Mononuclear cell (primary cell): ENCODE data around the gene PROSER3. TPM values are rescaled to one million over a fixed set of nuclear protein-coding genes. Genes with fewer than 3 reads are reported as not detected.

Experiments used
- H3K27me3 ChIP-seq: 2 replicates; pipeline ENCODE4 v1.6.0; 2011; ENCODE audit warnings: low read length, control low read depth; ENCODE audit not compliant: insufficient read depth
- H3K4me1 ChIP-seq: 2 replicates; pipeline ENCODE4 v1.5.1; 2011; ENCODE audit warnings: mild to moderate bottlenecking, low read length, control low read depth; ENCODE audit not compliant: insufficient read depth
- H3K4me3 ChIP-seq: 2 replicates; pipeline ENCODE4 v1.5.1; 2011; ENCODE audit warnings: mild to moderate bottlenecking, low read length, moderate library complexity
- H3K9me3 ChIP-seq: 2 replicates; pipeline ENCODE4 v1.5.1; 2011; ENCODE audit warnings: low read depth, mild to moderate bottlenecking, control low read depth, low read length
- total RNA-seq: library from RNA; depleted of rRNA; stranded (reverse); fragments of >200 nt; gene quantifications from one replicate; pipeline ENCODE4 v1.2.3, GENCODE V29; 2012

PROSER3 gene
- total RNA-seq, 1 donor: 5.1 TPM

- H3K9me3 ChIP-seq: no peaks in the 10 kb centered on the region
- peak overlapping the region; percentile 70 for H3K4me3 ChIP-seq
- H3K4me1 ChIP-seq: peaks cover 60% of the 10 kb centered on the region
- H3K27me3 ChIP-seq: no peaks in the 10 kb centered on the region
Measured at GRCh38 chr19:35740423-35741202, 17.4 kb upstream of the PROSER3 start.

GRCh38 chr19:35741203-35741515, 16.8 kb upstream of the PROSER3 start:
- H3K4me1 ChIP-seq: peaks cover 65% of the 10 kb centered on the region
- H3K9me3 ChIP-seq: no peaks in the 10 kb centered on the region
- no peaks in the 10 kb centered on the region for H3K27me3 ChIP-seq
- H3K4me3 ChIP-seq: peak overlapping the region; percentile 70

DNA sequence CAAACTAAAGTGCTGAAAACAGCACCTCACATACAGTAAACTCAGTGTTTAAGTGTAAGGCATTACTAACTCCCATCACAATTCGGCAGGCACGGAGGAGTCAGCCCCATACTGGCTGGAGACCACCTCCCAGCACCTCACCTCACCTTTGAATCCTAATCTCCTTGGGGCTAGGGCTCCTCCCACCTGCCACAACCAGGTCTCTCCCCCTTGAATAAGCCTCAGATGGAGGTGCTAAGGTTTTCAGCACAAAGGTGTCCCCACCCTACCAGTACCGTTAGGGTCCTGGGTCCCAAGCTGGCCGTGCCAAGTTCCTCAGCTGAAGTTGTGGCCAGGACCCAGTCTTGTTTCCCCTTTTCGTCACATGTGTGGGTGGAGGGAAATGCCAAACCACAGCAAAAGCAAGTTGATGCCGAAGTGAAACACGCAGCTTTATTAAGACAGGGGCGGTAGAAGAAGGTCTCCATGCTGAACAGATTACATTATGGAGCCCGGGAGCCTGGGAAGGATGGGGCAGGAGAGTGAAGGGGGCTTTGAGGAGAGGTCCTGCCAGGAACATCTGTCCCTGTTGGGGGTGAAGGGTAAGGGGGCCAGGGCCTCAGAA, 15.8 kb upstream of the PROSER3 start, which contains the start of gene IGFLR1:
TSS of gene IGFLR1 (minus strand) at position 332 of the 604 bp plus-strand sequence. CDS start 1,272 bp downstream, outside the sequence.
- H3K4me3 ChIP-seq: peak within 1 kb of the TSS; percentile 70
- no peaks in the 10 kb centered on the region for H3K27me3 ChIP-seq
- no peaks in the 10 kb centered on the region for H3K9me3 ChIP-seq
- peaks cover 67% of the 10 kb centered on the region for H3K4me1 ChIP-seq

DNA sequence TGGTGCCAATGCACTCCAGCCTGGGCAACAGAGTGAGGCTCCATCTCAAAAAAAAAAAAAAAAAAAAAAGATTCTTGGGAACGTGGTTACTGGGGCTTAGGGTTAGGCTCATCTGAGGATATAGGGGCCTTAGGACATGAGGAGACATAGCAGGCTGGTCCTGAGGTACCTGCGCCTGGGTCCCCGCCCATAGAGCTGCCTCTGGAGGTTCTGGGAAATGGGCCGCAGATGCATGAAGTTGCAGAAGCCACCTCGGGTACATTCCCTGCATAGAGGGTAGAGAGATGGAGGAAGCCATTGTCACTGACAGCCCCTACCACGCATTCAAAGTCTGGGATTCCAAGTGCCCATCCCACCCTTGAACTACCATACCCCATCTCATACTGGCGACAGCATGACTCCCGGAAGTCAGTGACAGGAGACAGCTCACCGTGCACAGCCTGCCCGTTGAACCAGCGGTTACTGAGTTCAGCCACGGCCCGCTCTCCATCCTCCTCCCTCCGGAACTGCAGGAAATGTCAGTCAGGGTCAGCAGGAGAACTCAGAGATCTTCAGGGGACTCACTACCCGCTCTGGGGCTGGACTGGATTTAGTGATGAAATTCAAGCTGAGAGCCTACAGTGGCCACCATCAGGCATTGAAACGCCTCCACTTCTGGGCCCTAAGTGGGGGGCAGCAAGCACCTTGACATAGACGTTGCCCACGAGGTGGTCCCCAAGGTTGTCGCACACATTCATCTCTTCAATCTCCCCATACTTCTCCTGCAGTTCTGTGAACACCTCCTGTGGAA, 14.1 kb upstream of the PROSER3 start:
- Histone ChIP-seq H3K9me3 (no peaks in the 10 kb centered on the region), H3K27me3 (no peaks in the 10 kb centered on the region), H3K4me3 (peak overlapping the region; percentile 86), H3K4me1 (peaks cover 70% of the 10 kb centered on the region)

- peak overlapping the region; percentile 86 for H3K4me3 ChIP-seq
- no peaks in the 10 kb centered on the region for H3K27me3 ChIP-seq
- H3K4me1 ChIP-seq: peaks cover 73% of the 10 kb centered on the region
- H3K9me3 ChIP-seq: no peaks in the 10 kb centered on the region
Measured at GRCh38 chr19:35744430-35745327, 13.3 kb upstream of the PROSER3 start.

DNA sequence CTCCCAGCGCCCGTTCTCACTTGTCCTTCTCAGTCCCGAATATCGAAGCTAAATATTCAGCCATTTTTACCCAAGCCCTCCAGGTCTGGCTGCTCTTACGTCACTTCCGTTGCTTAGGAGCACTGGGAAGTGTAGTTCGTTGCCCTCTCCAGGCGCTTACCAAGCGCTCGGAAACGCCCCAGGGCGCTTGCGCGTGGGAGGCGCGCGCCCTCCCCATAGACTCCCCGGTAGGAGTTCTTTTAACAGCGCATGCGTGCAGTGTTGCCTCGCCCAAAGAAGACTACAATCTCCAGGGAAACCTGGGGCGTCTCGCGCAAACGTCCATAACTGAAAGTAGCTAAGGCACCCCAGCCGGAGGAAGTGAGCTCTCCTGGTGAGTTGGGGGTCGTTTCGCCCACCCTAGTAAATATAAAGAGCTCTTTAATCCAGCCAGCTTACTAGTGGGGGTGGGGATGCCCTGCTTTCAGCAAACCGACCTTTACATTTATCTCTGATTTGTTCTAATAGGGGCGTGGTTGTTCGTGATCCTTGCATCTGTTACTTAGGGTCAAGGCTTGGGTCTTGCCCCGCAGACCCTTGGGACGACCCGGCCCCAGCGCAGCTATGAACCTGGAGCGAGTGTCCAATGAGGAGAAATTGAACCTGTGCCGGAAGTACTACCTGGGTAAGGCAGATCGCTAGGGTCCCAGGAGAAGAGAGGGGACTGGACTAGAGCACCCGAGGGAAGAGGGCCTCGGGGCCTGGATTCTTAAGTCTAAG, 12.5 kb upstream of the PROSER3 start, which contains the start of the genes PSENEN and U2AF1L4:
TSS of gene PSENEN (plus strand) at position 324 of the 759 bp plus-strand sequence. CDS start at position 604, 280 bp downstream.
TSS of gene U2AF1L4 (minus strand) at position 91 of the 759 bp plus-strand sequence. CDS start at position 64, 27 bp downstream.
- Histone ChIP-seq H3K4me1 (peaks cover 66% of the 10 kb centered on the region), H3K27me3 (no peaks in the 10 kb centered on the region), H3K9me3 (no peaks in the 10 kb centered on the region), H3K4me3 (peak within 1 kb of the TSS; percentile 86)

DNA sequence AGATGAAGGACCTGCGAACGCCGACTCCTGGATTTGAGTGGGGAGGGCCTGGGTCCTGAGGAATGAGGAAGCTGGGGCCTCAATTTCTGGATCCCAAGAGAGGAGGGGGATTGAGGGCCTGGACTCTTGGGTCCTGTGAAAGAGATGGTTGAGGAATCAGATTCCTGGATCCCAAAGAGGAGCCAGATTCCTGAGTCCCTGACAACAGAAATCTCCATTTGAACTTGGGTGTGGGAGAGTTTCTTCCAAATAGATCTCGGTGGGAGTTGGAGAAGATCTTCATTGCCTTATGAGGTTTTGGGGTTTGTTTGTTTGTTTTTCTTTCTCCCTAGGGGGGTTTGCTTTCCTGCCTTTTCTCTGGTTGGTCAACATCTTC, 11.9 kb upstream of the PROSER3 start:
- Histone ChIP-seq H3K4me1 (peaks cover 62% of the 10 kb centered on the region), H3K4me3 (peak overlapping the region; percentile 86), H3K9me3 (no peaks in the 10 kb centered on the region), H3K27me3 (no peaks in the 10 kb centered on the region)

DNA sequence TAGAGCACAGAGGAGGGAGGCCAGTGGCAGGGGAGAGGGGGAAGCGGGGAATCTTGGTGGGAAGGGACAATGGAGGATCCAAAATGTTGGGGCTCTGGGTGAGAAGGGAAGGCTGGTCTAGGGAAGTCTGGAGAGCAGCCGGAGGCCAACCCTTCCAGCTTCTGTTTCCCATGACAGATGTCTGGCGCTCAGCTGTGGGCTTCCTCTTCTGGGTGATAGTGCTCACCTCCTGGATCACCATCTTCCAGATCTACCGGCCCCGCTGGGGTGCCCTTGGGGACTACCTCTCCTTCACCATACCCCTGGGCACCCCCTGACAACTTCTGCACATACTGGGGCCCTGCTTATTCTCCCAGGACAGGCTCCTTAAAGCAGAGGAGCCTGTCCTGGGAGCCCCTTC, 11.4 kb upstream of the PROSER3 start:
- Histone ChIP-seq H3K9me3 (no peaks in the 10 kb centered on the region), H3K4me1 (peaks cover 60% of the 10 kb centered on the region), H3K4me3 (no peak overlapping the region), H3K27me3 (no peaks in the 10 kb centered on the region)

DNA sequence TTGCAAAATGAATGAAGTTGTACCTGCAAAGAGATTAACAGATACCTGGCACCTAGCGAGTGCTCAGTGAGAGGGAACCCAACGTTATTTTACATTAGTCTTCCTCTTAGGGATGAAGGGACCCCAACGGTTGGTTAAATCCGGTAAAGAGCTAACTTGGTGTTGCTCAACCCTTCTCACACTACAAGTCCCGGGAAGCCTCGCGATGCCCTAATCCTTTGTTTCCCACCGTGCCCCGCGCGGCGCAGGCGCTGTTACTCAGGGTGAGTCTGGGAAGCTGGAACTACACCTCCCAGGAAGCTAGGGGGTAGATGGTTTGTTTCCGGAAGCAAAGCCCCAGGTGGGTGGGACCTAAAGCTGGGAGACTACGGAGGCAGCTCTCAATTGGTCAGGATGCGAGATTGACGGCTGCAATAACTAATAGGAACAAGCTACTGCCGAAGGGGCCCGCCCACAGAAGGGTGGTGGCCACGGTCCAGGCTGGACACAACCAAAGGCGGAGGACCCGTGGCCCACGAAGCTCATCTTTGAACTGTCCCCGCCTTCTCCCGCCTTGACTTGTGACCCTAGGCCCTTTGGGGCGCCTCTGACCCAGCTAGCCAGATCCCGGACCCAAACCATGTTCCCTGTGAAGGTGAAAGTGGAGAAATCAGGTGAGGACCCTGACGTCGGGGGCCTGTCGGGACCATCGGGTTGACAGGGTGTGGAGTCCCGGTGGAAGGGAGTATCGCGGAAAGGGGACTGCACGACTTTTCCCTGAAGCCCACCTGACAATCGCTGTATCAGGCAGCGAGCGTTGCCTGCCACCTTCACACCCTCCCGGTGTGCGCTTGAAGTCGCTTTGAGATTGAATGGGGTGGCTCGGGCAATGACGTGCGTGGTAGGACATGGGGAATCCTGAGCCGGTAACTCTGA, 9.6 kb upstream of the PROSER3 start, which contains the start of gene LIN37:
TSS of gene LIN37 (plus strand) at position 471 of the 915 bp plus-strand sequence. CDS start at position 620, 149 bp downstream.
- Histone ChIP-seq H3K4me3 (peak within 1 kb of the TSS; percentile 75), H3K9me3 (no peaks in the 10 kb centered on the region), H3K4me1 (peaks cover 41% of the 10 kb centered on the region), H3K27me3 (no peaks in the 10 kb centered on the region)

- Histone ChIP-seq H3K9me3 (no peaks in the 10 kb centered on the region), H3K4me3 (no peak overlapping the region), H3K4me1 (peaks cover 29% of the 10 kb centered on the region), H3K27me3 (no peaks in the 10 kb centered on the region)
Measured at GRCh38 chr19:35750167-35750566, 7.8 kb upstream of the PROSER3 start.

DNA sequence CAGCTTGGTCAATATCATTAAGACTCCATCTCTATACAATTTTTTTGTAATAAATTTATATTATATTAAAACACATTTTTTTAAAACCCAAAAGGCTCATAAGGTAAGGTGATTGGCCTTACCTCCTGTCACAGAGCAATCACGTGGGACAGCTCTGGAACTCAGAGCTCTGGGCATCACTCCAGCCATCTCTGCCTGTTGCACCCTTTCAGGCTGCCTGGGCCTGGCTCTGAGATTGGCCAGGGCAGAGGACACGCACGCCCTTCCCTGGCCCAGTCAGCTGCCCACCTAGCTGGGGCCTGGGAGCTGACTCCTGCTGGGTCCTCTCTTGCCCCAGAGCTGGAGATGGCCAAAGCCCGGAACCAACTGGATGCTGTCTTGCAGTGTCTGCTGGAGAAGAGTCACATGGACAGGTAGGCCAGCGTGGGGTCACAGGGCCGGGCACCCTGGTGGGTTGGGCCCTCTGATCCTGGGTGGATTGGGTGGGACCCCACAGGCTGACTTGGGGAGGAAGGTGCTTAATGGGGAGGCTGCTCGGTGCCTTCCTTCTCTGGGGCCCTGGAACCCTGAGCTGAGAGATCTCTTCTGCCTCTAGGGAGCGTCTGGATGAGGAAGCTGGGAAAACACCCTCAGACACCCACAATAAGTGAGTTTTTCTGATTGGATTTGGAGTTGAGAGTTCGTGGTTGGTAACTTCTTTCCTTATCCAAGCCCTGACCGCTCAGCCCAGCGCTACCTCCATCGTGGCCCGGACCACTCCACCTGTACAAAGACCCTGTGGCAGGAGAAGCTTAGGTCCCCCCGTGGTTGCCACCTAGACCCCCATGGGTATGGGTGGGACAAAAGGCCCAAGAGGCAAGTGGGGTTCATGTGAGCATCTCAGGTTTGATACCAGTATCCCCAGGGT, 5.9 kb upstream of the PROSER3 start:
- Histone ChIP-seq H3K4me3 (no peak overlapping the region), H3K4me1 (peaks cover 34% of the 10 kb centered on the region), H3K27me3 (peaks cover 9% of the 10 kb centered on the region), H3K9me3 (no peaks in the 10 kb centered on the region)

DNA sequence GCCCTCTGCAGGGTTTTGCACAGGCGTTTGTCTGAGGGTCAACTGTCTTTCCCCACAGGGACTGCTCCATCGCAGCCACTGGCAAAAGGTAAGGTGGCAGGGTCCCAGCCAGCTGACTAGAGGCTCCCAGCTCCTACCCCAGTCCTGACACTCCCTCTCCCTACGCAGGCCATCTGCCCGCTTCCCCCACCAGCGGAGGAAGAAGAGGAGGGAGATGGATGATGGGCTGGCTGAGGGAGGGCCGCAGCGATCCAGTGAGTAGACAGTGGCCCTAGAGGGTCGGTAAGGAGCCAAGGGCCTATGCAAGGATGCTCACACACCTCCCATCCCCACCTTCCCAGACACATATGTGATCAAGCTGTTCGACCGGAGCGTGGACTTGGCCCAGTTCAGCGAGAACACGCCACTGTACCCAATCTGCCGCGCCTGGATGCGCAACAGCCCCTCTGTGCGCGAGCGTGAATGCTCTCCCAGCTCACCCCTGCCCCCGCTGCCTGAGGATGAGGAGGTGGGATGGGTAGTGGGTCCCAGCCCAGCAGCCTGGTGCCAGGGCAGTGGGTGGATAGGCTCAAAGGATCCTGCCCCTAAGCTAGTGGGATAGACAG, 5.1 kb upstream of the PROSER3 start:
- Histone ChIP-seq H3K27me3 (peaks cover 9% of the 10 kb centered on the region), H3K9me3 (no peaks in the 10 kb centered on the region), H3K4me1 (peaks cover 36% of the 10 kb centered on the region), H3K4me3 (no peak overlapping the region)
